NCI-H2196 treated with DMSO at 0.1 percent for 48 hours (cell line): ENCODE data around the gene QPRT.
"Not testable (repeated sequence)": the region's sequence is repeated elsewhere in the genome, so short reads cannot be mapped to it uniquely, and the experiment has no call there.

Experiments
- DNase-seq: peaks from one replicate; lab custom pipeline; 2025; ENCODE audit not compliant: unreplicated experiment; lab: John Stamatoyannopoulos, UW

The QPRT gene

GRCh38 chr16:29692606-29693005 is 13.6 kb downstream of the QPRT start:
- DNase-seq, result not testable (repeated sequence)

- DNase-seq, result no peak
Observed at GRCh38 chr16:29694384-29695195, 15.6 kb downstream of the QPRT start.

- not testable (repeated sequence) for DNase-seq
Observed at GRCh38 chr16:29695675-29696074, 16.7 kb downstream of the QPRT start.

GRCh38 chr16:29696881-29697331 is 17.9 kb downstream of the QPRT start:
- DNase-seq, result no peak

GRCh38 chr16:29697391-29697790 is 18.4 kb downstream of the QPRT start:
- no peak for DNase-seq

- DNase-seq, result no peak
Observed at GRCh38 chr16:29698042-29698441, 19.1 kb downstream of the QPRT start.

- DNase-seq, result no peak
Observed at GRCh38 chr16:29698484-29699323, 19.7 kb downstream of the QPRT start.

- DNase-seq, result no peak
Observed at GRCh38 chr16:29699324-29700219, 20.6 kb downstream of the QPRT start.

- peak; percentile 72 for DNase-seq
Observed at GRCh38 chr16:29700253-29700987, 21.4 kb downstream of the QPRT start.

- DNase-seq, result no peak
Observed at GRCh38 chr16:29701214-29701555, 22.2 kb downstream of the QPRT start.

- no peak for DNase-seq
Observed at GRCh38 chr16:29702269-29702668, 23.3 kb downstream of the QPRT start.

- DNase-seq, result no peak
Observed at GRCh38 chr16:29705030-29705429, 26.1 kb downstream of the QPRT start.

- DNase-seq, result not testable (repeated sequence)
Observed at GRCh38 chr16:29707160-29707559, 28.2 kb downstream of the QPRT start.

- DNase-seq, result no peak
Observed at GRCh38 chr16:29708917-29709600, 30.1 kb downstream of the QPRT start.

- not testable (repeated sequence) for DNase-seq
Observed at GRCh38 chr16:29709657-29710056, 30.7 kb downstream of the QPRT start.

- no peak for DNase-seq
Observed at GRCh38 chr16:29710227-29711219, 31.5 kb downstream of the QPRT start.

GRCh38 chr16:29712809-29713208 is 33.8 kb downstream of the QPRT start:
- DNase-seq, result no peak

- no peak for DNase-seq
Observed at GRCh38 chr16:29714396-29714795, 35.4 kb downstream of the QPRT start.

GRCh38 chr16:29714972-29715371 is 36.0 kb downstream of the QPRT start:
- DNase-seq, result no peak
